CD4-positive, alpha-beta T cell treated with Interleukin-12 subunit alpha and Interleukin-12 subunit beta, for 1 hour (primary cell): ENCODE measurements around the gene TMEM212.

ENCODE experiments used
- DNase-seq: peaks from one replicate; pipeline ENCODE4 v3.0.0-alpha.2; 2020

Gene TMEM212

GRCh38 chr3:171842864-171843518 lies at the start of gene TMEM212:
Gene TMEM212 (plus strand): TSS chr3:171843349. CDS start chr3:171843384, 35 bp downstream.
- DNase-seq = no peak

DNA sequence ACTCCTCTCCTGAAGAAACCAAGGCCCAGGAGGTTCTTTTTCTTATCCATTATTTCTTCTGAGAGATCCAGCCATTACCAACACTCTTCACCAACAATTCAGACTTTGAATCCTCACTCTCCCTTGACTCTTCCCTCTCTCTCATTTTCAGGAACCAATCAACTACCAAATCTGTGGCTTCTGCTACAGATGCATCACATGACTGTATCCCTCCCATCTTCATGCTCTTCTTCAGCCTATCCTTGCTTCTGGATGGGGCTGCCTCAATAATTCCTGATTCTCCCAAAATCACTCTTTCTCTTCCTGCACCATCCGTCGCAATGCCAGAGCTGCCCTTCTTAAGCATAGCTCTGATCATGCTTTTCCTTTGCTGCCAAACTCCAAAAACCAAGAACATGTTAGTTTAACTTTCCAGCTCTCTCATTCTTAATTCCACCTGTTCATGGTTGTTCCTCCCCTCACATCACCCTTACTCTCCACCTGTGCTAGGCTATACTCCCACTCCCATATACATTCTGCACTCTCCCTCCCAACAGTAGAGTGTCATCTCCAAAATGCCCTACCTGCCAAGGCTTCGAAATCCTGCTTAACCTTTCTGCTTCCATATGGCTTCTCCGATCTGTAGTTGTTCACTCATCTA lies 46.4 kb upstream of the TMEM212 start:
- DNase-seq = no peak

DNA sequence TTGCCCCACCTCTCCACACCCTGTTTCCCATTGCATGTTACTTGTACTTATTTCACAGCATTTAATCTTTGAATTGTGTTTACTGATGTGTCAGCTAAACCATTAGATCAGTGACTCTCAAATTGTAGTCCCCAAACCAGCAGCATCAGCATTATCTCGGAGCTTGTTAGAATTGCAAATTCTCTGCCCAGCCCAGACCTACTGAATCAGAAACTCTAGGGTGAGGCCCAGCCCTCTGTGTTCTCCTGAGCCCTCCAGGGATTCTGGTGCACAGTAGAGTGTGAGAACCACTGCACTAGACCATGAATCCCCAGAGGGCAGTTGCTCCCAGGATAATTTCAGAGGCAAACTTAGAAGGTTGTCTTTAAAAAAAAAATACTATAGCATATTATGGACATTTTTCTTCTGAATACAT lies 45.9 kb upstream of the TMEM212 start:
- no peak for DNase-seq

DNA sequence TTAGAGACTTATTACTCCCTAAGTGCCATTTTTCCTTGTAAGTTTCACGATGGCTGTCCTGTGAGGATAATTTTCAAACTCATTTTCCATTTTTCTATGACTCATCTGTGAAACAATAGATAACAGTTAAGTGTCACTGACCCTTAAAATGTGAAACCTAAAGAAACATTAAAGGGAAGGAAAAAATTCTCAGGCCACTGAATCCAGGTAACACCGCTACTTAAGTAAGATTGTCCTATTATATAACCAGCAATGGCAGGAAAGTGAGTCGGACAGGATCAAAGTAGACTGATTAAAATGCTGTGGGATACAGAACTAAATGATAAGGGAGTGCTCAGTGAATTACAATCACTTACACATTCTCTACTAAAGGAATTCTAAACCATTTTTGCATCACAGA lies 45.3 kb upstream of the TMEM212 start:
- DNase-seq = no peak

DNA sequence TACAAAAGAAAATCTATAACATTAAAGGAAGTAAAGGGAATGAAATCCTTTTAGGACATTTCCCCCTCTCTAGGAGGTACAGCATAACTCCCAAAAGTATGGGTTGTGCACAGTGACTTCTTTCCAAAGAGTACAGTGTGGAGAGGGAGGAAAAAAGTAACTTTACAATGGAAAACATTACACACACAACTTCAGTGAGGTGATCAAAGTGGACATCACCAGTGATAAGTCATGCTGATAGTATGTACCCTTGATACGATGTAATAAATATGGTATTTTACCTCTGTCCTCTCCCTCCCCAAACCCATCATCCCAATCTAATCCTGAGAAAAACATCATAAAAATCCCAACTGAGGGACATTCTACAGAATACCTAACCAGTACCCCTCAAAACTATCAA lies 43.6 kb upstream of the TMEM212 start:
- no peak for DNase-seq

DNA sequence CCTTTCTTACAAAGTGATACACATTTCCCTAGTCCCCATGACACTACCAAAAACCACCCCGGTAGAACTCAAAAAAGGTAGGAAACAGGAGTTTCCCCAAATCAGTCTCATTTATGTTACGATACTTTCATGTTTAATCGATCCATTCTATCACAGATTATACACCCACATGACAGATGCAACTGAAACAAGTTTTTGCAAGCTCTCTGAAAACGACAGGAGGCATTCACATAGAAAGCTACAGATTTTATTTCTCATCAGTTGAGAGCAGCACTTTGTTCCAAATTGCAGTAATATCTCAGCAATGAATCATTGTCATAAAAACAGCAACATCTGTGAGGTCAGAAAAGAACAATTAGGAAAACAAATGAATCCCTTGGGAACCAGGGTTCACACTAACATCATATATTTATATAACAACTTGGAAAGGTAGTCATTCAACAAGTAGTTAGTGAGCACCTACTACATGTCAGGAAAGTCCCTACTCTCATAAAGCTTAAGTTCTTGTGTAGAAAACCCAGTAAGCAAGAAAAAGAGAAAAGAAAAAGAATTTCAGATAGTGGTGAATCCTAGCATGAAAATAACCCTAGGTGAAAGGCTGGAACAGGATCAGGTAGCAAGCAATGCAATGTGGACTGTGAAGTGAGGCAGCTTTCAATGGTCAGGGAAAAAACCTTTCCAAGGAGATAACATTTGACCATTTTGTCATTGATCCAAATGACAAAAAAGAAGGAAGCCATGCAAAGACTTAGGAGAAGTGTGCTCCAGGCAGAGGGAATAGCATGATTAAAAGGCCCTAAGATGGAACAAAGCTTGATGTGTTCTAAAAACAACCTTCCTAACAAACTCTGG lies 41.2 kb upstream of the TMEM212 start:
- DNase-seq = no peak

DNA sequence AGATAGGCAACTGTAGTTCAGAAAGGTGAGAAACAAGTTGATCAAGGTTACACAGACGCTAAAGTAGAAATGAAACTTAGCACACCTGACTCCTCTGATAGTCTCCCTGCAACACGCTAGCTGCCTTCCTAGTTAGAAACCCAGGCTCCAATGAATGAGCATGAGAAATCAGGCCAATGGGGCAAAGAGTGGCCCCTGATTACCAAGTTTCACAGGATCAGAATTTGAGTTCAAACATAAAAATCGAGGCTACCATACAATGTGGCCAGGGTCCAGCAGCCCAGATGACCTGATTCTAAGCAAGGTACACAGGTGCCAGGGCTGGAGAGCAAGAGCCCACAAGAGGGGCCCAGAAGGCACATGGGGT lies 40.6 kb upstream of the TMEM212 start:
- DNase-seq = no peak

GRCh38 chr3:171803044-171803443 lies 40.1 kb upstream of the TMEM212 start:
- no peak for DNase-seq

DNA sequence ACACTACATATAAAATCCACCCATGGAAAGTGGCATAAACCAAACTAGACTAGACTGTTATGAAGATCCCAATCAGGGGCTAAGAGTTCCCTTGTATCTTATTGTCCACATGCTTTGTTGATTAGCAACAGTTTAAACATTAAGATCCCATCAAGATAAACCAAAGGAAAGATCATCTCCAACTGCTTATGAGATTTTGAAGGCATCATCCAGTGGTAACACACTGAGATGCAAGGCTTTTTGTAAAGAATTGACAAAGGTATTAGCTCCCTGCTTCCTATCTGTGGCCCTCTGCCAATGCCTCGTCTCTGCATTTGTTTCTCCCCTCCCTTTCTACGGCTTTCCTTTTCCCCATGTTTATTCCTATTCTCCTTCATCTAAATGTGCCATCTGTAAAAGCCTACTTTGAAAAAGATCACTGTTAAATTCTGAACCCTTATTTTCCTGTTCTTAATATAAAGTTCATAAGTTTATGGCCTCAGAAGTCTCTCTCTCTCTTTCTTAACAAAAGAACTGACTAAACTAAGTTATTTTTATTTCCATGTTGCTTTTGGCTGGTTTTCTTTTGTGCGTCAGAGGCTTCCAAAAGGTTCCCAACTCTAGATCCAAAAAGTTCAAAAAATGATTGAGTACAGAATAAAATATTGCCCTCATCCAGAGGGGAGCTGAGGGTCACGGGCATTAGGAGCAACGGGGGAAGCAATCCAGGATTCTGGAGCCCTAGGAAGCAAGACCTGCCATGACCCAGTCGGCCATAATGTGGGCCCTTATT lies 38.3 kb upstream of the TMEM212 start:
- no peak for DNase-seq

GRCh38 chr3:171805687-171806086 lies 37.5 kb upstream of the TMEM212 start:
- no peak for DNase-seq

DNA sequence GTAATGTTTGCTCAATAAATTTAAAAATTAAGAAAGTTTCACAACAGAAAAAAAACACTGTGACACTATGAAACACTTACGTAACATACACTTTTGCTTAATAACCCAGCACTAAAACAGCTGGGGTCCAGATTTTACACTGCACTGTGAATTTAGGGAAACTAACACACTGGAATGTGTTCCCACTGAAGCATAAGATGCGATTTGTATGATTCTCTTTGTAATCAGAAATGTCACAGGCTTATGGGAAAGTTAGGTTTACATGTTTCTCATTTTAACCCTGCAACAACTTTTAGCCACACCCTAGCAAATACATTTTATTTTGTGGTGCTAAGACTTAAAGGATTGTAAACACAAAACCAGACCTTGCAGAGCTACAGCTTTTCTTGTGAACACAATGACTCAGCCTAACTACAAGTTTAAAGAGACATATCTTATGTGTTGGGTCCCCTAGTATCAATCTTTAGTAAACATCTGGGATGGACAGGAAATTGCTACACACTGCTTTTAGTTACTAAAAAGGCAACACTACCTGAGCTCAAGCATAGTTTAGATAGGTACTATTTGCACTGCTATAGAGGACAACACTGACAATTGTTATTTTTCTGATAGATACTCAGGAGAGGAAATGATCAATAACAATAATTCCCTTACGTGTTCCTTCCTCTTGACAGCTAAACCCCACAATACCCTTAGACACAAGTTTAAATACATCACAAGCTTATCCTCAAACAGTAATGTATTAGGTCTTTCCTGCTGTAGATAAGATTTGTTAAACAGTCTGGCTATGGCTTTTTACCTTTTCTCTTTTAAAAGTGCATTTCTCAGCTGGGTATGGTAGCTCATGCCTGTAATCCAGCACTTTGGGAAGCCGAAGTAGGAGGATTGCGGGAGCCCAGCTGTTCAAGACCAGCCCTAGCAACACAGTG lies 36.7 kb upstream of the TMEM212 start:
- DNase-seq = no peak

- no peak for DNase-seq
Observed at GRCh38 chr3:171807129-171807675, 35.9 kb upstream of the TMEM212 start.

GRCh38 chr3:171807806-171808205 lies 35.3 kb upstream of the TMEM212 start:
- DNase-seq = no peak

DNA sequence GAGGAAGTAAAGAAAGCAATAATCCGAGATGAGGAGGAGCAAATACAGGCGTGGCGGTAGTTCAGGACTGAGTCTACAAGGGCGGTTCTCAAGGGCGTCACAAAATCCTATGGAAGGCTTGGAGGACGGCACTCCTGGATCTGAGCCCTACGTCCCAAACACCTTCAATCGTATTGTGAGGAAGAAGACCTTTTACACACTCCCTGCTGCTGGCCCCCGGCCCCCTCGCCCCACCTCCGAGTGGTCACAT lies 33.6 kb upstream of the TMEM212 start:
- DNase-seq = no peak

DNA sequence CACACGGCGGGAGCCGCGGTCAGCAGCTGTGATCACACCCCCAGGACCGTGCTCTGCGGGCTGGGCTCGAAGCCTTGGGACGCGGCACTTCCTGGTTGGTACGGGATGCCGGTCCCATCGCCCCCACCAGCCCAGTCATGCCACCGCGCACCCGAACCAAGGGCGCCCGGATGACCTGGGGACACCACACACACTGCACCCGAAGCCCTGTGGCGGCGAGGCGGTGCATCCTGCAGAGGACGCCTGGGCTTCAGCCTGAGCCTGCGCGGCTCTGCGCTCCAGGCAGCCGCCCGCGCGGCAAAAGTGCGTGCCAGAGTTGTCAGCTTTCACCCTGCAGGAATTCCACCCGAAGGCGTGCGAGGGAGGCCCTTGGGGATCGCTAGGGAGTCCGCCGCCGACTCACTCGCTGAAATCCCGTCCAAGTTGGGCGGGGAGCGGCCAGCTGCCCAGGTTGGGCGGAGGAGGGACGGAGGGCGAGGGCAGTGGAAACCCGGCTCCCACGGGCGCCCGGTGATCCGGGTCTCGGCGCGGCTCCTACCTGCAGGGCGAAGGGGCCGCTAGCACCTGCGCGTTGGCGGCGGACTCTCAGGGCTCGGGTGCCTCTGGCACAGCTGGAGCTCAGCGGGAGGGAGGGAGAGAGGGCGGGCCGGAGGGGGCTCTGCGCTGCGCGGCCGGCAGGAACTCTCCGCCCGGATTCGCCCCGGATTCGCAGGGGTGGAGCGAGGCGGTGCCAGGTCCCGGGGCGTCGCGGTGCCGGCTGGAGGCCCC lies 33.1 kb upstream of the TMEM212 start, which contains the start of gene PLD1:
PLD1 (minus strand) TSS at position 623 of the 768 bp plus-strand sequence. CDS start 72,432 bp downstream, outside the sequence.
- DNase-seq = peak; percentile 35

- no peak for DNase-seq
Observed at GRCh38 chr3:171810629-171811294, 32.4 kb upstream of the TMEM212 start.

- DNase-seq = no peak
Observed at GRCh38 chr3:171811295-171811912, 31.7 kb upstream of the TMEM212 start.

- no peak for DNase-seq
Observed at GRCh38 chr3:171811913-171812335, 31.2 kb upstream of the TMEM212 start.

GRCh38 chr3:171812811-171813210 lies 30.3 kb upstream of the TMEM212 start:
- DNase-seq = no peak
